Aorta (tissue), 5 donors: ENCODE data around the gene ANKDD1B. TPM values are rescaled to one million over a fixed set of nuclear protein-coding genes. Genes with fewer than 3 reads are reported as not detected.

Source experiments
- ATAC-seq: fragments of 200-7000 bp; cut with Tn5 transposase; one replicate; pipeline ENCODE4 v1.9.1; 2022; ENCODE audit warnings: moderate library complexity; ENCODE audit not compliant: low FRiP score
- DNase-seq, 2 donors: peaks; one replicate each; pipeline ENCODE4 v3.0.0-alpha.2; 2020
- H3K27ac ChIP-seq, 2 donors: one replicate each; pipeline ENCODE4 v1.5.1; 2013; ENCODE audit warnings: low read length in 2 of 2, mild to moderate bottlenecking in 2 of 2, moderate library complexity in 2 of 2, control low read depth in 1 of 2, inconsistent platforms in 1 of 2, low read depth in 1 of 2
- H3K27me3 ChIP-seq, 2 donors: one replicate each; pipeline ENCODE4 v1.6.1; 2013; ENCODE audit warnings: control low read depth in 1 of 2, low read length in 1 of 2, mild to moderate bottlenecking in 1 of 2, moderate library complexity in 1 of 2; ENCODE audit not compliant: insufficient read depth in 2 of 2, control insufficient read depth in 1 of 2
- H3K36me3 ChIP-seq, 2 donors: one replicate each; pipeline ENCODE4 v1.6.1; 2013; ENCODE audit warnings: control low read depth in 1 of 2, low read length in 1 of 2, mild to moderate bottlenecking in 1 of 2; ENCODE audit not compliant: insufficient read depth in 2 of 2, control insufficient read depth in 1 of 2
- H3K4me1 ChIP-seq, 2 donors: one replicate each; pipeline ENCODE4 v1.6.1; 2013; ENCODE audit warnings: low read length in 2 of 2, control low read depth in 1 of 2, mild to moderate bottlenecking in 1 of 2, moderate library complexity in 1 of 2; ENCODE audit not compliant: insufficient read depth in 2 of 2, control insufficient read depth in 1 of 2
- H3K4me3 ChIP-seq, 2 donors: one replicate each; pipeline ENCODE4 v1.5.1; 2013; ENCODE audit warnings: low read length in 2 of 2, control low read depth in 1 of 2, mild to moderate bottlenecking in 1 of 2
- H3K9me3 ChIP-seq: one replicate; pipeline ENCODE4 v1.6.1; 2013; ENCODE audit warnings: mild to moderate bottlenecking, low read length; ENCODE audit not compliant: control insufficient read depth
- WGBS, 2 donors: extraction: QIAGEN DNeasy Blood & Tissue Kit; methylation state at CpG; one replicate each; pipeline ENCODE4 v1.1.7; 2013; 5-methylcytosine and 5-hydroxymethylcytosine counted together
- intact Hi-C, 2 donors: fragments of 100-400 bp; cut with DNase I; formaldehyde crosslinking; loops; one replicate each; pipeline versions ENCODE4 v1.14.2 to v1.15.0; 2022
- polyA plus RNA-seq, 2 donors: library from polyadenylated mRNA; stranded (reverse); fragments of 200-250 nt; gene quantifications; one replicate each; pipeline ENCODE4 v1.2.3, GENCODE V29; 2013
- total RNA-seq, 2 donors: library from RNA; stranded (reverse); fragmentation: NEBNext Ultra II Directional; extraction: Animal tissue kit (Norgen Biotek cat#: 25700); gene quantifications; one replicate each; pipeline ENCODE4 v1.2.1, GENCODE V29; 2021
- donor health status: healthy with polysubstance abuse.
- donor health status: Bipolar disorder and iron deficiency.
- donor health status: DM: no; HTN: no; CAD: no.
- donor health status: DM: no; HTN: no; CAD: no.
- donor health status: DM: yes; HTN: yes; CAD: no.

Gene ANKDD1B
- total and polyA plus RNA-seq, 4 donors = 0.61 to 2.1 (median 0.88) TPM; not detected in 1

DNA sequence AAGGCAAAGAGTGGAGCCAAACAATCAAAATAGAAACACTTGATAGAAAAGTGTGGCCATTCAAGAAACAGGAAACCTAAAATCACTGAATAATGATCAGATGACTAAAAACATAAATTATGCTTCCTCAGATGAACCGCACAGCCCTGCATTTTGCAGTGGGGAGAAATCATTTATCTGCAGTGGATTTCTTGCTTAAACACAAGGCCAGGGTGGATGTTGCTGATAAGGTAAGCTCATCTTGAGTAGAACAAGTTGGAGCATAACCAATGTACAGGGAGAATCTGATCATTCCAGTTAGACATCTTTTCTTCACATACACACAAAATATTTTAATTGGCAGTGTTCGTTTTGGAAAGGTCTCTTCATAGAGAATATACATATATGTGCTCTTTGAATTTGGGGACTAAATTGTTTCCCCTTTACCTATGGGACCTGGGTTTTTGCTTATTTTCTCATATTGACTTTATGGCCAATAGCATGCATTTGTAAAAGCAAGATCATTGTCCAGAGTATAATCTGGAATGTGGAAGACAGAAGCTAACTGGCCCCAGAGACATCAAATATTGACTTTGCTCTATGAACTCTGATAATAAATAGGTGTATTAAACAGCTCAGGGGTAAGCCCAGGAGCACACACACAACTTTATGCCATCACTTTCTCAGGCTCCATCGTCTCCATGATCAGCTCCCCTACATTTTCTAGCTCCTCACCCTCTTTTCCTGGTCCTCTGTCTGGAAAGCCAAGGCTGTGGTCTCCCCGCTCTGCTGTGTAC, 9.1 kb downstream of the ANKDD1B start:
- Histone ChIP-seq H3K4me3 (no peak overlapping the region), H3K27ac (no peak overlapping the region), H3K27me3 (no peaks in the 10 kb centered on the region), H3K36me3 (no peaks in the 10 kb centered on the region), H3K9me3 (no peaks in the 10 kb centered on the region), H3K4me1 (no peaks in the 10 kb centered on the region)
- intact Hi-C loops = no loop called here
- DNase-seq (no peak), ATAC-seq (no peak)
- 87 to 92% methylated on average over 4 of the region's 4 CpGs for WGBS, 2 donors

DNA sequence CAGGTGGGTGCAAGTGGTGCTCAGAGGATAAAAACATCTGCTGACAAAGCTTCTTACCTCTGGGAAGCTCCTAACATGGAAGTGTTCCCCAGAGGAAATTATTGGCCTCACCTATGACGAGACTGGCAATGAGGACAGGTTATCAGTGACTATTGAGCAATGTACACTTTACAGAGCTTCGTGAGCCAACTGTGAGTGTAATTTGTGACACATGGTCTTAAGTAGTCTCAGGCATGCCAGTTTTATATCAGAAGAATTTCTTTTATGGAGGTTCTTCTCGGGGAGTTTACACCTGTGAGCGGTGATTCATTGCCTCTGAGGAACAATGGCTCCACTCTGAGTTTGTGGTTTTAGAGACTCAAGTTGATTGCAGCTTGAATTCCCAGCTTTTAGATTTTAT, 11.3 kb downstream of the ANKDD1B start:
- WGBS, 2 donors = 93 to 96% methylated on average over 4 of the region's 4 CpGs
- intact Hi-C loops = no loop called here
- no peak for ATAC-seq

DNA sequence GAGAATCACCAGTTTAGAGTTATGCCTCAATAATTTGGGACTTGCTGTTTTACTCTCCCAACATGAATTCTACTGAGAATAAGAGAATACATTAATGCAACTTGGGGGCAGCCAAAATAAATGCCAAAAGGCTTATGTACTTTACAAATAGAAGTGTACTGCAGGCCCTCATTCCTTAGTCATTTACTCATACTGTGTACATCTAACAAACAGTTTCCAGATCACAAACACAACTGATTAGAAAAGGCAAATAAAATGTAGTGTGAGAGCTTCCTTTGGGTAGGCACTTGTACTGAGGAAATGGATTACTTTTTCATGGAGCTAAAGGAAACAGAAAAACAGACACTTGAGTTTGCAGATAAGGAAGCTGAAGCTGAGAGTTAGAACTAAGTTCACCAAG, 12.6 kb downstream of the ANKDD1B start:
- Histone ChIP-seq H3K36me3 (peaks cover 0 to 5% of the 10 kb centered on the region in 2 donors), H3K27ac (no peak overlapping the region), H3K4me1 (no peaks in the 10 kb centered on the region), H3K4me3 (no peak overlapping the region), H3K27me3 (no peaks in the 10 kb centered on the region), H3K9me3 (peaks cover 1% of the 10 kb centered on the region)
- ATAC-seq (no peak), DNase-seq (no peak)
- intact Hi-C loops = no loop called here

More for the DNA sequence above, 11.3 kb downstream of the ANKDD1B start:
- no peaks in the 10 kb centered on the region for H3K9me3 ChIP-seq
- peaks cover 0 to 5% of the 10 kb centered on the region in 2 donors for H3K36me3 ChIP-seq
- DNase-seq = no peak
- H3K4me3 ChIP-seq = no peak overlapping the region
- H3K27ac ChIP-seq = no peak overlapping the region
- H3K4me1 ChIP-seq = no peaks in the 10 kb centered on the region
- H3K27me3 ChIP-seq = no peaks in the 10 kb centered on the region

DNA sequence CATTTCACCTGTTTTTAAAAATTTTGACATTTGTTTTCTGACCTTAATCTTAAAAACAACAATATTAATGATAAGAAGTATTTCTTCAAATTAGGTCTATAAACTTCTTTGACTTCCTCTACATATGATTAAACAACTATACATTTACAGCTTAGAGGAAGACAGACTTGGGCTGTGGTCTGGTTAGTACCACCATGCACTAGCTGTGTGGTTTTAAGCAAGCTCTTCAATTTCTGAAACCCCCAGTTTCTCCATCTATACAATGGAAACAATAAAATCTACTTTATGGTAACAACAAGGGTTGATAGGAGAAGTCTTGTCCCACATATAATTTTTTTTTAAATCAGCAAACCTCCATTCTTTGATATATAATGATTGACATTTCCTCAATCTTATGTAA, 15.7 kb downstream of the ANKDD1B start:
- ATAC-seq (no peak), DNase-seq (no peak)
- H3K9me3 ChIP-seq = peaks cover 1% of the 10 kb centered on the region
- intact Hi-C loops = no loop called here
- peaks cover 0 to 5% of the 10 kb centered on the region in 2 donors for H3K36me3 ChIP-seq
- H3K4me1 ChIP-seq = no peaks in the 10 kb centered on the region
- H3K27ac ChIP-seq = no peak overlapping the region
- no peak overlapping the region for H3K4me3 ChIP-seq
- H3K27me3 ChIP-seq = no peaks in the 10 kb centered on the region

DNA sequence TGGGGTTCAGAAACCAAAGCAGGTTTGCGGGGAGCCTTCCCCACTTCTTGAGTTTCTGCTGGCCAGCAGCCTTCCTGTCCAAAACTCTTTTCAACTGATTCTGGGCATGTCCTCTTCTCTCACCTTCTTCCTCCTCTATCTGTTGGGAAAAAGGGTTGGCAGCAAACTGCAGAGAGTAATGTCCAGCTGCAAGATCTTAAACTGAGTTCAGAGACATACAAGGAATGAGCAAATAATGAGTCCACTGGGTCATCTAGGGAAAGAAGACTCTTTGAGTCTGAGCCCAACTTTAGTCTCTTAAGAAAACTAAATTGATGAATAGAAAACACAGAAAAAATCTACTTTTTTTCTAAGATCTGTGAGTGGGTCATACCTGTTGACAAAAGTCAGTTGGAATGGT, 16.5 kb downstream of the ANKDD1B start:
- peaks cover 0 to 5% of the 10 kb centered on the region in 2 donors for H3K36me3 ChIP-seq
- ATAC-seq = no peak
- 95 to 100% methylated on average over 1 of the region's 1 CpG for WGBS, 2 donors
- no peaks in the 10 kb centered on the region for H3K4me1 ChIP-seq
- no peak for DNase-seq
- intact Hi-C loops = no loop called here
- H3K27ac ChIP-seq = no peak overlapping the region
- peaks cover 1% of the 10 kb centered on the region for H3K9me3 ChIP-seq
- no peaks in the 10 kb centered on the region for H3K27me3 ChIP-seq
- H3K4me3 ChIP-seq = no peak overlapping the region

DNA sequence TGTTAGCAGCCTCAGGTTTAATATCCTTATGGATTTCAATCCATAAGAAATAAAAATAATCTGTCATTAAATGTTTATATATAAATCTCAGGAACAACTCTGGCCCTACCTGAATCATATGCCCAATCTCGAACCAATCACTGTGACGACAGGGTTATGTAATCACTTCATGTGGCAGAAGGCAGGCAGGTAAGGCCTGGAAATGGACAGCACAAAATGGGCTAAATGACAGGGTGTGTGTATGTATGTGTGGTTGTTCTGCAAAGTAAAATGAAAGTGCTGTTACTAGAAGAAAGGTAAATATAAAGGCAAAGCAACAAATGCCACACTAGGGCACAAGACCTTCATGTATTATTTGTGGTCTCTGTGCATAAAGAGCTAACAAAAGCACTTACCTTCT, 19.6 kb downstream of the ANKDD1B start:
- Histone ChIP-seq H3K9me3 (peaks cover 1% of the 10 kb centered on the region), H3K36me3 (peaks cover 0 to 3% of the 10 kb centered on the region in 2 donors), H3K27ac (no peak overlapping the region), H3K4me3 (no peak overlapping the region), H3K4me1 (no peaks in the 10 kb centered on the region), H3K27me3 (no peaks in the 10 kb centered on the region)
- DNase-seq (no peak), ATAC-seq (no peak)
- WGBS, 2 donors = 95 to 97% methylated on average over 2 of the region's 2 CpGs
- intact Hi-C loops = no loop called here

DNA sequence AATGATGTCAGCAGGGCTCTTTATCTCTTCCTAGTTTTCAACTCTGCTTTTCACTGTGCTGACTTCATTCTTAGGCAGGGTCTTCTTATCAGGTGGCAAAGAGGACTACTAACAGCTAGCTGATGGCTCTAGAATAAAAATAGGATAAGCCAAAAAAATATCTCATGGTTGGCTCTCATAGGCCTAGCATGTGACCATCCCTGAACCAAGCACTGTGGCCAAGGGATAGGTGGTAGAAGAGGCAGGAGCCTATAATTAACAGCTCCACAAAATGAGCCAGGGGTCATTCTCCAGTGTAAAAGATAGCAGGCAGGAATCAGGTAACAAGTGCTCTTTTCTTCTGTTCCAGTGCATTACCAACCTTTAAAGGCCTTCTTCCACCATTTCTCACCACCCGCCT, 21.1 kb downstream of the ANKDD1B start:
- no peaks in the 10 kb centered on the region for H3K4me1 ChIP-seq
- WGBS, 2 donors = 93 to 99% methylated on average over 1 of the region's 1 CpG
- no peak overlapping the region for H3K27ac ChIP-seq
- peaks cover 0 to 2% of the 10 kb centered on the region in 2 donors for H3K36me3 ChIP-seq
- ATAC-seq = no peak
- H3K4me3 ChIP-seq = no peak overlapping the region
- intact Hi-C loops = no loop called here
- peaks cover 1% of the 10 kb centered on the region for H3K9me3 ChIP-seq
- DNase-seq = no peak
- no peaks in the 10 kb centered on the region for H3K27me3 ChIP-seq

DNA sequence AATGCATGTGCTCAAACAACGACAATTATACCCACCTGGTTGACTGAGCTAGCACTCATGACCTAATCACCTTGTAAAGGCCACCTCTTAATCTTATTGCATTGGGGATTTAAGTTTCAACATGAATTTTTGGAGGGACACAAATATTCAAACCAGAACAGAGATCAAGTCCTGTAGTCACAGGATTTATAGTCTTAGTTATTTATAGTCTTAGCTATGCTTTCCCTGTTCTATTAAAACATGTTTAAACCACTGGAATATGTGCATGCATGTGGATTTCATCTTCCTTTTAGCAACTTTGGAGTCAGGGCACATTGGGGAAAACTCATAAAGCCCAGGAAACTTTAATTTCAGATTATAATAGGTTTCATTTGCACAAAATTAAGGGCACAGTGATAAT, 26.7 kb downstream of the ANKDD1B start:
- DNase-seq = no peak
- H3K4me1 ChIP-seq = no peaks in the 10 kb centered on the region
- H3K27ac ChIP-seq = no peak overlapping the region
- WGBS, 2 donors = 27 to 69% methylated on average over 1 of the region's 1 CpG
- H3K36me3 ChIP-seq = peaks cover 0 to 2% of the 10 kb centered on the region in 2 donors
- ATAC-seq = no peak
- no peaks in the 10 kb centered on the region for H3K27me3 ChIP-seq
- no peaks in the 10 kb centered on the region for H3K9me3 ChIP-seq
- intact Hi-C loops = no loop called here
- no peak overlapping the region for H3K4me3 ChIP-seq

DNA sequence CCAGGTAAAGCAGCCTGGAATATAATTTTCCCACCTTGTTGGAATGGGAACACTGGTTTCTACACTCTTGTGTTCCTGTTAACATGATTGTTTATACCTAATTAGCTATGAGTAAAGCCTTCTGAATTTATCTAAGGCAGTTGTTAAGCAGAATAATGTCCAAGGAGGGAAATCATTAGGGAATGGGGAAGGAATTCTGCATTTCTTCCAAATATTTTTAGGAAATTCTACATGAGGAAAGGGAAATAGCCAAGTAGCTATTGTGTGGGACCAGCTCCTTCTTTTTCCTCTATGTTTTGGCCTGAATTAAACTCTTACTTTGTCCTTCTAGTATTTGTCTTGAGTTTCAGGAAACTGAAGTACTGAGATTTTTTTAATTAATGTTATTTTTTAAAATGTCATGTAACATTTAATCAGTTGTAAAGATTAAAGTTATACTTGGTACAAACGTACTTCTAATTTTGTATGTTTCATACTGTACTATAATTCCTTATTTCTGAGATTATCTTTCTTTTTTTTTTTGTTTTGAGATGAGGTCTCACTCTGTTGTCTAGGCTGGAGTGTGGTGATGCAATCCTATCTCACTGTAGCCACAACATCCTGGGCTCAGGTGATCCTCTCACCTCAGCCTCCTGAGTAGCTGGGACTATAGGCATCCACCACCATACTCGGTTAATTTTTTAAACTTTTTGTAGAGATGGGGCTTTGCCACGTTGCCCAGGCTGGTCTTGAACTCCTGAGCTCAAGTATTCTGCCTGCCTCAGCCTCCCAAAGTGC, 28.5 kb downstream of the ANKDD1B start:
- ATAC-seq (no peak), DNase-seq (no peak)
- Histone ChIP-seq H3K27me3 (no peaks in the 10 kb centered on the region), H3K27ac (no peak overlapping the region), H3K4me3 (no peak overlapping the region), H3K36me3 (no peaks in the 10 kb centered on the region), H3K4me1 (no peaks in the 10 kb centered on the region), H3K9me3 (no peaks in the 10 kb centered on the region)
- intact Hi-C loops = no loop called here
- 50 to 64% methylated on average over 3 of the region's 3 CpGs for WGBS, 2 donors
